ENCODE data around the gene SLC18A3. TPM values are rescaled to one million over a fixed set of nuclear protein-coding genes. Genes with fewer than 3 reads are reported as not detected.

SLC18A3 gene
- total and polyA plus RNA-seq, 9 donors = 0.16 TPM; not detected in 8

DNA sequence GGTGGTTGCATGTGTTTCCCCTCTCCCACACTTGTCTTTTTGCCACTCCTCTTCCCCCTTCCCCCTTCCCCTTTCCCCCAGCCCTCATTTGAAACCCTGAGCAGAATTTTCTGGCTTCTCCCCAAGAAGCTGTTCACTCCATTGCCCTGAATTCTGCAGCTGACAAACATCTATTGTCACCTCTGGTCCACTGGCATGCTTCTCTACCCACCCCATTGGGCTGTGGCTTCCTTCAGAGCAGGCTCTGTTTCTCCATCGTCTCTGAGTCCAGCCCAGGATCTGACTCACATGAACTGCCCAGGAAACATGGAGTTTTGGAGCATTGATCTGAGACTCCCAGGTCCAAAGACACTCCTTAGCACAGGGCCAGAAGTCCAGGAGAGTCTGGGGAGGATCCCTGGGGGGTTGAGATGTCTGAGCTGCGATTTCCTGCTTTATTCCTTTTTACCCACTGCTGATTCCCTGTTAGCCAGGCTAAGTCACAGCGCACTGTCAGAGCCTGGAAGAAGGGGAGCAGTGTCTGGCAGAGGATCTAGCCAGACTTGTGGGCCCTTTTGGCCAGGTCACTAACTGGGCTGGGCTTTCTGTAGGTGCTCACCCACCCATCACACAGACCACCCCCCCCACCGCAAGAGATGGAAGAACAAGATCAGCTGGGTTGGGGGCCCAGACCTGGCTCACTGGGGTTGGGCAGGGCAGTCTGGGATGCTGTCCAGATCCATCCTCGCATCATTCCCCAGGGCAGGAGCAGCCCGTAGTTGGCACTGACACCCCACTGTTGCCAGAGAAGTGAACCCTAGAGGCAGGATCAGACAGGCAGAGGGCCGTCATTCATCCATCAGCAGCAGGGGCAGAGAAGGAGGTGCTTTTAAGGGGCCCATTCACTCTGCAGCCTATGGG lies 7.3 kb downstream of the SLC18A3 start:
- no peak for DNase-seq

DNA sequence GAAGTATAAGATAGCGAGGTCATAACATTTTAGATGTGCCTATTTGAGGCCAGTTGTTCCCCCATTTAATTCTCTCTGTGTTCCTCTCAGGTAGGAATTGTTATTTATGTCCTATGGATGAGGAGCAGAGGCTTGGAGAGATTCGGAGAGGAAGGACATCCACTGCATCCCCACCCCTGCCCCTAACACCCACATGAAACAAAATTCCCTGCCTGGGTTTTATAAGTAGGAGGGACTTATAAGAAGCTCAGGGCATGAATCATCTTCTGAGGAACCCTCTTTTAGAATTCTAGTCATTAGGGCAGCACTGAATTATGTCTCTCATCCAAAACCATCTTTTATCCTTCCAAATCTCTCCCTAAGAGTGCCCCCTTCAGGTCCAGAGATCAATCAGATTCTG lies 8.7 kb downstream of the SLC18A3 start:
- Histone ChIP-seq H3K4me1 (ENCODE audit: control insufficient read depth, insufficient read depth, low read length) (no peaks in the 10 kb centered on the region), H3K9me3 (replicated peaks; ENCODE audit: control insufficient read depth, low read depth, low read length) (no peaks in the 10 kb centered on the region), H3K27me3 (ENCODE audit: control insufficient read depth, insufficient read depth, low read length) (peaks cover 46% of the 10 kb centered on the region), H3K36me3 (ENCODE audit: control insufficient read depth, insufficient read depth, low read length) (no peaks in the 10 kb centered on the region), H3K4me3 (ENCODE audit: low read length) (no peak overlapping the region), H3K27ac (ENCODE audit: low read length) (no peak overlapping the region)
- DNase-seq = no peak
- WGBS (ENCODE audit: insufficient coverage) = no CpG with 5 or more reads among the region's 2 CpGs

More for the DNA sequence above, 7.3 kb downstream of the SLC18A3 start:
- Histone ChIP-seq H3K36me3 (ENCODE audit: control insufficient read depth, insufficient read depth, low read length) (no peaks in the 10 kb centered on the region), H3K9me3 (replicated peaks; ENCODE audit: control insufficient read depth, low read depth, low read length) (no peaks in the 10 kb centered on the region), H3K27ac (ENCODE audit: low read length) (no peak overlapping the region), H3K4me1 (ENCODE audit: control insufficient read depth, insufficient read depth, low read length) (no peaks in the 10 kb centered on the region), H3K4me3 (ENCODE audit: low read length) (no peak overlapping the region), H3K27me3 (ENCODE audit: control insufficient read depth, insufficient read depth, low read length) (peaks cover 61% of the 10 kb centered on the region)
- 69% methylated on average over 3 of the region's 7 CpGs for WGBS (ENCODE audit: insufficient coverage)

DNA sequence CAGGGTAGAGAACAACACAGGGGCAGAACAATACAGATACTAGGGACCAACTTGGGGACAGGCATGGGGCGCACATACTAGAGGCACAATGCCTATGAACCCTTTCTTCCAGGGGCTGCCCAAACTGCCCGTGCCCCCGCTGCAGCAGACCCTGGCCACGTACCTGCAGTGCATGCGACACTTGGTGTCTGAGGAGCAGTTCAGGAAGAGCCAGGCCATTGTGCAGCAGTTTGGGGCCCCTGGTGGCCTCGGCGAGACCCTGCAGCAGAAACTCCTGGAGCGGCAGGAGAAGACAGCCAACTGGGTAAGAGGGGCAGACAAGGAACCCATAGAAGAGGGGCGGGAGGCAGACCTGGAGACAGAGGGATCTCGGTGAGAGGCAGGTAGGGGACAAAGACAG lies 9.5 kb downstream of the SLC18A3 start:
- Histone ChIP-seq H3K27ac (ENCODE audit: low read length) (no peak overlapping the region), H3K9me3 (replicated peaks; ENCODE audit: control insufficient read depth, low read depth, low read length) (no peaks in the 10 kb centered on the region), H3K4me1 (ENCODE audit: control insufficient read depth, insufficient read depth, low read length) (no peaks in the 10 kb centered on the region), H3K27me3 (ENCODE audit: control insufficient read depth, insufficient read depth, low read length) (peaks cover 39% of the 10 kb centered on the region), H3K4me3 (ENCODE audit: low read length) (no peak overlapping the region), H3K36me3 (ENCODE audit: control insufficient read depth, insufficient read depth, low read length) (no peaks in the 10 kb centered on the region)
- WGBS (ENCODE audit: insufficient coverage) = 52% methylated on average over 10 of the region's 10 CpGs
- DNase-seq = no peak

DNA sequence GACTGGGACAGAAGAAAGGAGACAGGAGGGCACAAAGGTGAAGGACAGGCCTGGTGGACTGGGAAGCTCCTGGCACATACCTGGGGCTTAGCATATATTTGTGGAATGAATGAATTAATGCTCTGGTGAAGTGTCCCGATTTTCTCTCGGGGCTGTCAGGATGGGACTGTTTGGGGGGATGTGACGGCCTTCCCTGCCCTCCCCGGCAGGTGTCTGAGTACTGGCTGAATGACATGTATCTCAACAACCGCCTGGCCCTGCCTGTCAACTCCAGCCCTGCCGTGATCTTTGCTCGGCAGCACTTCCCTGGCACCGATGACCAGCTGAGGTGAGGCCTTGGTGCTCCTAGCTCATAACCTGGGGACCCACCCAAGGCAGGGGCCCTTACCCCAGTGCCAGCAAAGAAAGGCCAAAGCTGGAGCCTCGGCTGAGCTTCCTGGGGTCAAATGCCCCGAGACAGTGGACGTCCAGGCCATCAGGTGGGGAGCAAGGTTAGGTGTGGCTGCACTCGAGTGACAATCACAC lies 10.2 kb downstream of the SLC18A3 start:
- Histone ChIP-seq H3K4me3 (ENCODE audit: low read length) (no peak overlapping the region), H3K9me3 (replicated peaks; ENCODE audit: control insufficient read depth, low read depth, low read length) (no peaks in the 10 kb centered on the region), H3K4me1 (ENCODE audit: control insufficient read depth, insufficient read depth, low read length) (no peaks in the 10 kb centered on the region), H3K36me3 (ENCODE audit: control insufficient read depth, insufficient read depth, low read length) (no peaks in the 10 kb centered on the region), H3K27ac (ENCODE audit: low read length) (no peak overlapping the region), H3K27me3 (ENCODE audit: control insufficient read depth, insufficient read depth, low read length) (peaks cover 33% of the 10 kb centered on the region)
- no peak for DNase-seq
- 81% methylated on average over 11 of the region's 12 CpGs for WGBS (ENCODE audit: insufficient coverage)

DNA sequence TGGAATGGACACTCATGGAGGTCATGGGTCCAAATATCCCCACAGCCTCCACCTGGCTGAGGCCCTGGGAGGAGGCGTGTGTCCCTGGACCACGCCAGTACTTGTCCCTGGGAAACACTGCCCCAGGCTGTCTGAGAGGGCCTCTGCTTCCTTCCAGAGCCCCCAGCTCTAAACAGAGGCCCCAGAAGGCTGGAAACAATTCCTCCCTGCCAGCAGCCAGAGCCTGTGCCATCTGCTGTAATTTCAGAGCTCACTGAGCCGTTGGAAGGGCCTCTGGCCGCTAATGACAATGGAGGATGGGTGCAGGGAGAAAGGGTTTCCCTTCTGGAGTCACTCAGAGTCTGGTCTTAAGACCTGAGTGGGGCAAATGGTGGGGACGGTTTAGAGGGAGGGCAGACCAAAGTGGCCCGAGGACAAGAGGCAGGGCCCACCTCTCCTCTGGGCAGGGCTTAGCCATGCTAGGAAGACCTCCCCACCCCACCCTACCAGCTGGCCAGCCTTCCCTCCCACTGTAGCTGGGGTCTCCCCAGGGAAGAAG lies 10.8 kb downstream of the SLC18A3 start:
- Histone ChIP-seq H3K4me1 (ENCODE audit: control insufficient read depth, insufficient read depth, low read length) (no peaks in the 10 kb centered on the region), H3K36me3 (ENCODE audit: control insufficient read depth, insufficient read depth, low read length) (no peaks in the 10 kb centered on the region), H3K27ac (ENCODE audit: low read length) (no peak overlapping the region), H3K27me3 (ENCODE audit: control insufficient read depth, insufficient read depth, low read length) (peaks cover 27% of the 10 kb centered on the region), H3K9me3 (replicated peaks; ENCODE audit: control insufficient read depth, low read depth, low read length) (no peaks in the 10 kb centered on the region), H3K4me3 (ENCODE audit: low read length) (no peak overlapping the region)
- DNase-seq = no peak
- WGBS (ENCODE audit: insufficient coverage) = 18% methylated on average over 2 of the region's 6 CpGs

- 29% methylated on average over 6 of the region's 6 CpGs for WGBS (ENCODE audit: insufficient coverage)
- Histone ChIP-seq H3K4me3 (ENCODE audit: low read length) (no peak overlapping the region), H3K9me3 (replicated peaks; ENCODE audit: control insufficient read depth, low read depth, low read length) (no peaks in the 10 kb centered on the region), H3K36me3 (ENCODE audit: control insufficient read depth, insufficient read depth, low read length) (no peaks in the 10 kb centered on the region), H3K27ac (ENCODE audit: low read length) (no peak overlapping the region), H3K27me3 (ENCODE audit: control insufficient read depth, insufficient read depth, low read length) (peaks cover 20% of the 10 kb centered on the region), H3K4me1 (ENCODE audit: control insufficient read depth, insufficient read depth, low read length) (no peaks in the 10 kb centered on the region)
- no peak for DNase-seq
Observed at GRCh38 chr10:49621561-49621960, 11.5 kb downstream of the SLC18A3 start.

- Histone ChIP-seq H3K4me3 (ENCODE audit: low read length) (no peak overlapping the region), H3K27me3 (ENCODE audit: control insufficient read depth, insufficient read depth, low read length) (peaks cover 12% of the 10 kb centered on the region), H3K36me3 (ENCODE audit: control insufficient read depth, insufficient read depth, low read length) (no peaks in the 10 kb centered on the region), H3K27ac (ENCODE audit: low read length) (no peak overlapping the region), H3K4me1 (ENCODE audit: control insufficient read depth, insufficient read depth, low read length) (no peaks in the 10 kb centered on the region), H3K9me3 (replicated peaks; ENCODE audit: control insufficient read depth, low read depth, low read length) (no peaks in the 10 kb centered on the region)
- 52% methylated on average over 7 of the region's 11 CpGs for WGBS (ENCODE audit: insufficient coverage)
- no peak for DNase-seq
Observed at GRCh38 chr10:49622426-49623425, 12.6 kb downstream of the SLC18A3 start.

DNA sequence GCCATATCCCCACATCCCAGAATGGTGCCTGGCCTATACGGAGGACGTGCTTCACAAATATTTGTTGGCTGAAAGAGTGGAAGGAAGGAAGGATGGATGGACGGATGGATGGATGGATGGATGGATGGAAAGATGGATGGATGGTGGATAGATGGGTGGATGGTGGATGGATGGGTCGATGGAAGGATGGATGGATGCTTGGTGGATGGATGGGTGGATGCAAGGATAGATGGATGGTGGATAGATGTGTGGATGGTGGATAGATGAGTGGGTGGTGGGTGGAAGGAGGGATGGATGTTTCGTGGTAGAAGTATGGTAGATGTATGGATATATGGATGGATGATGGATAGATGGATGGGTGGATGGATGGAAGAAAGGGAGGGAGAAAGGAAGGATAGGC lies 14.5 kb downstream of the SLC18A3 start:
- 69% methylated on average over 5 of the region's 5 CpGs for WGBS (ENCODE audit: insufficient coverage)
- no peak overlapping the region for H3K27ac ChIP-seq (ENCODE audit: low read length)
- no peaks in the 10 kb centered on the region for H3K9me3 ChIP-seq (replicated peaks; ENCODE audit: control insufficient read depth, low read depth, low read length)
- H3K36me3 ChIP-seq (ENCODE audit: control insufficient read depth, insufficient read depth, low read length) = no peaks in the 10 kb centered on the region
- DNase-seq = no peak
- no peaks in the 10 kb centered on the region for H3K4me1 ChIP-seq (ENCODE audit: control insufficient read depth, insufficient read depth, low read length)
- no peak overlapping the region for H3K4me3 ChIP-seq (ENCODE audit: low read length)
- H3K27me3 ChIP-seq (ENCODE audit: control insufficient read depth, insufficient read depth, low read length) = peaks cover 5% of the 10 kb centered on the region

GRCh38 chr10:49625411-49625810 lies 15.3 kb downstream of the SLC18A3 start:
- H3K27ac ChIP-seq (ENCODE audit: low read length) = no peak overlapping the region
- H3K4me1 ChIP-seq (ENCODE audit: control insufficient read depth, insufficient read depth, low read length) = no peaks in the 10 kb centered on the region
- no peaks in the 10 kb centered on the region for H3K9me3 ChIP-seq (replicated peaks; ENCODE audit: control insufficient read depth, low read depth, low read length)
- DNase-seq = no peak
- H3K36me3 ChIP-seq (ENCODE audit: control insufficient read depth, insufficient read depth, low read length) = no peaks in the 10 kb centered on the region
- H3K4me3 ChIP-seq (ENCODE audit: low read length) = no peak overlapping the region
- WGBS (ENCODE audit: insufficient coverage) = 79% methylated on average over 10 of the region's 10 CpGs
- H3K27me3 ChIP-seq (ENCODE audit: control insufficient read depth, insufficient read depth, low read length) = peaks cover 3% of the 10 kb centered on the region
